HepG2 (cell line): ENCODE measurements around the gene CNNM1. TPM values are rescaled to one million over a fixed set of nuclear protein-coding genes. Genes with fewer than 3 reads are reported as not detected.

Experiments
- DR1 ChIP-seq: sonication (generic); formaldehyde crosslinking; IDR thresholded peaks from 2 replicates; pipeline ENCODE4 v1.8.0; 2021; ENCODE audit warnings: mild to moderate bottlenecking, missing genetic modification reagents, inconsistent platforms
- EZH2 ChIP-seq: conservative IDR thresholded peaks from 2 replicates; pipeline ENCODE4 v1.6.1; 2012; ENCODE audit warnings: mild to moderate bottlenecking, low read depth, low read length, moderate library complexity
- HDAC2 ChIP-seq: sonication (generic); formaldehyde crosslinking; IDR thresholded peaks from 2 replicates; pipeline ENCODE4 v1.4.0; 2020; ENCODE audit warnings: missing genetic modification reagents
- PHF21A ChIP-seq: sonication (generic); formaldehyde crosslinking; IDR thresholded peaks from 2 replicates; pipeline ENCODE4 v1.5.0; 2020; ENCODE audit warnings: mild to moderate bottlenecking, missing genetic modification reagents
- PITX1 ChIP-seq: sonication (generic); formaldehyde crosslinking; IDR thresholded peaks from 2 replicates; pipeline ENCODE4 v1.5.1; 2020; ENCODE audit warnings: mild to moderate bottlenecking, missing genetic modification reagents
- SATB2 ChIP-seq: sonication (generic); formaldehyde crosslinking; IDR thresholded peaks from 2 replicates; pipeline ENCODE4 v1.5.0; 2020; ENCODE audit warnings: missing genetic modification reagents
- SIN3A ChIP-seq: IDR thresholded peaks from 2 replicates; pipeline ENCODE4 v1.6.1; 2011; ENCODE audit warnings: low read depth, mild to moderate bottlenecking, control low read depth, low read length, borderline replicate concordance
- ZBTB7A ChIP-seq: sonication (generic); formaldehyde crosslinking; IDR thresholded peaks from 2 replicates; pipeline ENCODE4 v1.8.0; 2022; ENCODE audit warnings: mild to moderate bottlenecking, missing genetic modification reagents
- ZNF138 ChIP-seq: sonication (generic); formaldehyde crosslinking; IDR thresholded peaks from 2 replicates; pipeline ENCODE4 v1.5.0; 2020; ENCODE audit warnings: mild to moderate bottlenecking, low read depth, missing genetic modification reagents
- ZNF879 ChIP-seq: sonication (generic); formaldehyde crosslinking; IDR thresholded peaks from 2 replicates; pipeline ENCODE4 v1.8.1; 2023; ENCODE audit warnings: missing genetic modification reagents
- polyA plus RNA-seq, 8 experiments: library from polyadenylated mRNA; depleted of rRNA in 3 of 8; stranded (reverse) in 7 of 8; unstranded in 1 of 8; fragments of >200 nt; fragmentation: Illumina TruSeq in 4 of 8; extraction: Trizol in 4 of 8; gene quantifications; 2 replicates each; pipeline versions ENCODE4 v1.2.1 to v1.2.3, GENCODE V29; 2011 to 2016; ENCODE audit warnings: low read depth in 4 of 8, missing spikeins in 1 of 8, mixed read lengths in 1 of 8; ENCODE audit not compliant: insufficient read depth in 1 of 8
- total RNA-seq, 5 experiments: library from RNA; depleted of rRNA; stranded (reverse); fragments of >200 nt; fragmentation: Illumina TruSeq; extraction: Trizol; gene quantifications; 2 replicates each; pipeline ENCODE4 v1.2.3, GENCODE V29; 2016; ENCODE audit warnings: low read depth in 1 of 5
- TF ChIP-seq, protein P1 (sequence below): sonication (generic); formaldehyde crosslinking; IDR thresholded peaks from 2 replicates; pipeline ENCODE4 v1.5.0; 2020; ENCODE audit warnings: mild to moderate bottlenecking, missing genetic modification reagents, borderline replicate concordance
- TF ChIP-seq, protein P2 (sequence below): sonication (generic); formaldehyde crosslinking; IDR thresholded peaks from 2 replicates; pipeline ENCODE4 v1.4.0; 2020; ENCODE audit warnings: missing genetic modification reagents, borderline replicate concordance
- TF ChIP-seq, protein P3 (sequence below): sonication (generic); formaldehyde crosslinking; conservative IDR thresholded peaks from 2 replicates; pipeline ENCODE4 v1.4.0; 2020; ENCODE audit warnings: mild to moderate bottlenecking, missing genetic modification reagents, moderate library complexity
- TF ChIP-seq, protein P4 (sequence below): IDR thresholded peaks from 2 replicates; pipeline ENCODE4 v1.6.1; 2016; ENCODE audit warnings: low read depth

CNNM1 gene
- total and polyA plus RNA-seq, 2 of the 13 experiments (the other 11 are each of a cell fraction or from before 2014, with no cell fraction given) = 4.3 to 9.6 TPM

DNA sequence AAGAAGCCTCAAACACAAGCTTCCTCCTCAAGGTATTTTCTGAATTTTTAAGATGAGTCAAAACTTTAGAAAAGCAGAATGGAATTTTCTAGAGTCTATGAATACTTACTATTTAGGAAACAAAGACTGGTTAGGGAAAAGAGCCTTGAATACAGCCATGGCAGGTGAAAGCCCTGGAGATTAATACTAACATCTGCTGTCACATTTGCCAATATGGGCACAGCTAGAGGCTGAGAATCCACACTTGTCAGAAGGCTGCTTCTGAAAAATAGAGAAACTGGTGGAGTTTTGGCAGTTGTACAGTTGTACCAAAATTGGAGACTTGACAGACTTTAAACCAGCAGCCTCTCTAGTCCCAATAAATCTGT is 24.3 kb upstream of the CNNM1 start (continued):
- TF ChIP-seq PITX1 (CRISPR knock-in tag) (no peak), ZNF879 (CRISPR knock-in tag) (no peak), SATB2 (no peak), ZNF138 (CRISPR knock-in tag) (no peak), DR1 (CRISPR knock-in tag) (no peak), ZBTB7A (CRISPR knock-in tag) (no peak), EZH2 (no peak), HDAC2 (CRISPR knock-in tag) (no peak), PHF21A (CRISPR knock-in tag) (peak; percentile 9; the same call in 1 of the 2 replicates), SIN3A (no peak)
- TF ChIP-seq, protein P1, sequence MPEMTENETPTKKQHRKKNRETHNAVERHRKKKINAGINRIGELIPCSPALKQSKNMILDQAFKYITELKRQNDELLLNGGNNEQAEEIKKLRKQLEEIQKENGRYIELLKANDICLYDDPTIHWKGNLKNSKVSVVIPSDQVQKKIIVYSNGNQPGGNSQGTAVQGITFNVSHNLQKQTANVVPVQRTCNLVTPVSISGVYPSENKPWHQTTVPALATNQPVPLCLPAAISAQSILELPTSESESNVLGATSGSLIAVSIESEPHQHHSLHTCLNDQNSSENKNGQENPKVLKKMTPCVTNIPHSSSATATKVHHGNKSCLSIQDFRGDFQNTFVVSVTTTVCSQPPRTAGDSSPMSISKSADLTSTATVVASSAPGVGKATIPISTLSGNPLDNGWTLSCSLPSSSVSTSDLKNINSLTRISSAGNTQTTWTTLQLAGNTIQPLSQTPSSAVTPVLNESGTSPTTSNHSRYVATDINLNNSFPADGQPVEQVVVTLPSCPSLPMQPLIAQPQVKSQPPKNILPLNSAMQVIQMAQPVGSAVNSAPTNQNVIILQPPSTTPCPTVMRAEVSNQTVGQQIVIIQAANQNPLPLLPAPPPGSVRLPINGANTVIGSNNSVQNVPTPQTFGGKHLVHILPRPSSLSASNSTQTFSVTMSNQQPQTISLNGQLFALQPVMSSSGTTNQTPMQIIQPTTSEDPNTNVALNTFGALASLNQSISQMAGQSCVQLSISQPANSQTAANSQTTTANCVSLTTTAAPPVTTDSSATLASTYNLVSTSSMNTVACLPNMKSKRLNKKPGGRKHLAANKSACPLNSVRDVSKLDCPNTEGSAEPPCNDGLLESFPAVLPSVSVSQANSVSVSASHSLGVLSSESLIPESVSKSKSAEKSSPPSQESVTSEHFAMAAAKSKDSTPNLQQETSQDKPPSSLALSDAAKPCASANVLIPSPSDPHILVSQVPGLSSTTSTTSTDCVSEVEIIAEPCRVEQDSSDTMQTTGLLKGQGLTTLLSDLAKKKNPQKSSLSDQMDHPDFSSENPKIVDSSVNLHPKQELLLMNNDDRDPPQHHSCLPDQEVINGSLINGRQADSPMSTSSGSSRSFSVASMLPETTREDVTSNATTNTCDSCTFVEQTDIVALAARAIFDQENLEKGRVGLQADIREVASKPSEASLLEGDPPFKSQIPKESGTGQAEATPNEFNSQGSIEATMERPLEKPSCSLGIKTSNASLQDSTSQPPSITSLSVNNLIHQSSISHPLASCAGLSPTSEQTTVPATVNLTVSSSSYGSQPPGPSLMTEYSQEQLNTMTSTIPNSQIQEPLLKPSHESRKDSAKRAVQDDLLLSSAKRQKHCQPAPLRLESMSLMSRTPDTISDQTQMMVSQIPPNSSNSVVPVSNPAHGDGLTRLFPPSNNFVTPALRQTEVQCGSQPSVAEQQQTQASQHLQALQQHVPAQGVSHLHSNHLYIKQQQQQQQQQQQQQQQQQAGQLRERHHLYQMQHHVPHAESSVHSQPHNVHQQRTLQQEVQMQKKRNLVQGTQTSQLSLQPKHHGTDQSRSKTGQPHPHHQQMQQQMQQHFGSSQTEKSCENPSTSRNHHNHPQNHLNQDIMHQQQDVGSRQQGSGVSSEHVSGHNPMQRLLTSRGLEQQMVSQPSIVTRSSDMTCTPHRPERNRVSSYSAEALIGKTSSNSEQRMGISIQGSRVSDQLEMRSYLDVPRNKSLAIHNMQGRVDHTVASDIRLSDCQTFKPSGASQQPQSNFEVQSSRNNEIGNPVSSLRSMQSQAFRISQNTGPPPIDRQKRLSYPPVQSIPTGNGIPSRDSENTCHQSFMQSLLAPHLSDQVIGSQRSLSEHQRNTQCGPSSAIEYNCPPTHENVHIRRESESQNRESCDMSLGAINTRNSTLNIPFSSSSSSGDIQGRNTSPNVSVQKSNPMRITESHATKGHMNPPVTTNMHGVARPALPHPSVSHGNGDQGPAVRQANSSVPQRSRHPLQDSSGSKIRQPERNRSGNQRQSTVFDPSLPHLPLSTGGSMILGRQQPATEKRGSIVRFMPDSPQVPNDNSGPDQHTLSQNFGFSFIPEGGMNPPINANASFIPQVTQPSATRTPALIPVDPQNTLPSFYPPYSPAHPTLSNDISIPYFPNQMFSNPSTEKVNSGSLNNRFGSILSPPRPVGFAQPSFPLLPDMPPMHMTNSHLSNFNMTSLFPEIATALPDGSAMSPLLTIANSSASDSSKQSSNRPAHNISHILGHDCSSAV (CRISPR knock-in tag) = no peak
- TF ChIP-seq, protein P2, sequence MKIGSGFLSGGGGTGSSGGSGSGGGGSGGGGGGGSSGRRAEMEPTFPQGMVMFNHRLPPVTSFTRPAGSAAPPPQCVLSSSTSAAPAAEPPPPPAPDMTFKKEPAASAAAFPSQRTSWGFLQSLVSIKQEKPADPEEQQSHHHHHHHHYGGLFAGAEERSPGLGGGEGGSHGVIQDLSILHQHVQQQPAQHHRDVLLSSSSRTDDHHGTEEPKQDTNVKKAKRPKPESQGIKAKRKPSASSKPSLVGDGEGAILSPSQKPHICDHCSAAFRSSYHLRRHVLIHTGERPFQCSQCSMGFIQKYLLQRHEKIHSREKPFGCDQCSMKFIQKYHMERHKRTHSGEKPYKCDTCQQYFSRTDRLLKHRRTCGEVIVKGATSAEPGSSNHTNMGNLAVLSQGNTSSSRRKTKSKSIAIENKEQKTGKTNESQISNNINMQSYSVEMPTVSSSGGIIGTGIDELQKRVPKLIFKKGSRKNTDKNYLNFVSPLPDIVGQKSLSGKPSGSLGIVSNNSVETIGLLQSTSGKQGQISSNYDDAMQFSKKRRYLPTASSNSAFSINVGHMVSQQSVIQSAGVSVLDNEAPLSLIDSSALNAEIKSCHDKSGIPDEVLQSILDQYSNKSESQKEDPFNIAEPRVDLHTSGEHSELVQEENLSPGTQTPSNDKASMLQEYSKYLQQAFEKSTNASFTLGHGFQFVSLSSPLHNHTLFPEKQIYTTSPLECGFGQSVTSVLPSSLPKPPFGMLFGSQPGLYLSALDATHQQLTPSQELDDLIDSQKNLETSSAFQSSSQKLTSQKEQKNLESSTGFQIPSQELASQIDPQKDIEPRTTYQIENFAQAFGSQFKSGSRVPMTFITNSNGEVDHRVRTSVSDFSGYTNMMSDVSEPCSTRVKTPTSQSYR (CRISPR knock-in tag) = no peak
- TF ChIP-seq, protein P3, sequence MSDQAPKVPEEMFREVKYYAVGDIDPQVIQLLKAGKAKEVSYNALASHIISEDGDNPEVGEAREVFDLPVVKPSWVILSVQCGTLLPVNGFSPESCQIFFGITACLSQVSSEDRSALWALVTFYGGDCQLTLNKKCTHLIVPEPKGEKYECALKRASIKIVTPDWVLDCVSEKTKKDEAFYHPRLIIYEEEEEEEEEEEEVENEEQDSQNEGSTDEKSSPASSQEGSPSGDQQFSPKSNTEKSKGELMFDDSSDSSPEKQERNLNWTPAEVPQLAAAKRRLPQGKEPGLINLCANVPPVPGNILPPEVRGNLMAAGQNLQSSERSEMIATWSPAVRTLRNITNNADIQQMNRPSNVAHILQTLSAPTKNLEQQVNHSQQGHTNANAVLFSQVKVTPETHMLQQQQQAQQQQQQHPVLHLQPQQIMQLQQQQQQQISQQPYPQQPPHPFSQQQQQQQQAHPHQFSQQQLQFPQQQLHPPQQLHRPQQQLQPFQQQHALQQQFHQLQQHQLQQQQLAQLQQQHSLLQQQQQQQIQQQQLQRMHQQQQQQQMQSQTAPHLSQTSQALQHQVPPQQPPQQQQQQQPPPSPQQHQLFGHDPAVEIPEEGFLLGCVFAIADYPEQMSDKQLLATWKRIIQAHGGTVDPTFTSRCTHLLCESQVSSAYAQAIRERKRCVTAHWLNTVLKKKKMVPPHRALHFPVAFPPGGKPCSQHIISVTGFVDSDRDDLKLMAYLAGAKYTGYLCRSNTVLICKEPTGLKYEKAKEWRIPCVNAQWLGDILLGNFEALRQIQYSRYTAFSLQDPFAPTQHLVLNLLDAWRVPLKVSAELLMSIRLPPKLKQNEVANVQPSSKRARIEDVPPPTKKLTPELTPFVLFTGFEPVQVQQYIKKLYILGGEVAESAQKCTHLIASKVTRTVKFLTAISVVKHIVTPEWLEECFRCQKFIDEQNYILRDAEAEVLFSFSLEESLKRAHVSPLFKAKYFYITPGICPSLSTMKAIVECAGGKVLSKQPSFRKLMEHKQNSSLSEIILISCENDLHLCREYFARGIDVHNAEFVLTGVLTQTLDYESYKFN (CRISPR knock-in tag) = peak; percentile 10; the same call in 1 of the 2 replicates
- TF ChIP-seq, protein P4, sequence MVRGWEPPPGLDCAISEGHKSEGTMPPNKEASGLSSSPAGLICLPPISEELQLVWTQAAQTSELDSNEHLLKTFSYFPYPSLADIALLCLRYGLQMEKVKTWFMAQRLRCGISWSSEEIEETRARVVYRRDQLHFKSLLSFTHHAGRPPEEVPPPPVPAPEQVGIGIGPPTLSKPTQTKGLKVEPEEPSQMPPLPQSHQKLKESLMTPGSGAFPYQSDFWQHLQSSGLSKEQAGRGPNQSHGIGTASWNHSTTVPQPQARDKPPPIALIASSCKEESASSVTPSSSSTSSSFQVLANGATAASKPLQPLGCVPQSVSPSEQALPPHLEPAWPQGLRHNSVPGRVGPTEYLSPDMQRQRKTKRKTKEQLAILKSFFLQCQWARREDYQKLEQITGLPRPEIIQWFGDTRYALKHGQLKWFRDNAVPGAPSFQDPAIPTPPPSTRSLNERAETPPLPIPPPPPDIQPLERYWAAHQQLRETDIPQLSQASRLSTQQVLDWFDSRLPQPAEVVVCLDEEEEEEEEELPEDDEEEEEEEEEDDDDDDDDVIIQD (CRISPR knock-in tag) = no peak
